ENCODE measurements around the gene RABGGTA. TPM values are rescaled to one million over a fixed set of nuclear protein-coding genes. Genes with fewer than 3 reads are reported as not detected.

Gene RABGGTA
- total and polyA plus RNA-seq, 2 experiments from 2014 or later, result 29.3 to 34.9 TPM

GRCh38 chr14:24282736-24283135 lies 11.3 kb upstream of the RABGGTA start:
- no peaks in the 10 kb centered on the region for H3K27me3 ChIP-seq (replicated peaks; ENCODE audit: insufficient read depth)
- TF ChIP-seq EZH2phosphoT487 (IDR thresholded peaks at IDR 0.05; ENCODE audit: insufficient read depth, low read depth) (no peak), EZH2 (IDR thresholded peaks at IDR 0.05; ENCODE audit: insufficient read depth, poor library complexity, severe bottlenecking) (no peak)
- H2AFZ ChIP-seq, result no peak overlapping the region
- H3K9ac ChIP-seq, result no peak overlapping the region
- H3K4me1 ChIP-seq (ENCODE audit: insufficient read depth), result peaks cover 16% of the 10 kb centered on the region; the same call in 1 of the 2 replicates
- no peaks in the 10 kb centered on the region for H3K79me2 ChIP-seq (ENCODE audit: insufficient read depth)
- in situ Hi-C loops (cut with MboI), result no loop called here
- 67 to 75% methylated on average over 3 of the region's 3 CpGs for WGBS, 2 experiments (ENCODE audit: low coverage in 1 of 2, low lambda C conversion rate in 2 of 2, missing lambda C conversion rate in 2 of 2)
- no peaks in the 10 kb centered on the region for H3K36me3 ChIP-seq (ENCODE audit: low read depth)
- H3K9me3 ChIP-seq (ENCODE audit: low read depth), result no peaks in the 10 kb centered on the region
- no peak overlapping the region for H3K4me3 ChIP-seq
- no peak for DNase-seq
- H3K4me2 ChIP-seq (ENCODE audit: unreplicated experiment), result no peak overlapping the region
- no peak overlapping the region for H3K27ac ChIP-seq
- H4K20me1 ChIP-seq (ENCODE audit: insufficient read depth), result no peaks in the 10 kb centered on the region
- H3K9me2 ChIP-seq (ENCODE audit: insufficient read depth), result no peaks in the 10 kb centered on the region
- H3F3A ChIP-seq (ENCODE audit: insufficient read depth), result no peaks in the 10 kb centered on the region

- DNase-seq, result no peak
- no peaks in the 10 kb centered on the region for H3K79me2 ChIP-seq (ENCODE audit: insufficient read depth)
- H3K9me2 ChIP-seq (ENCODE audit: insufficient read depth), result no peaks in the 10 kb centered on the region
- in situ Hi-C loops (cut with MboI), result no loop called here
- 75 to 81% methylated on average over 7 of the region's 7 CpGs for WGBS, 2 experiments (ENCODE audit: low coverage in 1 of 2, low lambda C conversion rate in 2 of 2, missing lambda C conversion rate in 2 of 2)
- TF ChIP-seq EZH2 (IDR thresholded peaks at IDR 0.05; ENCODE audit: insufficient read depth, poor library complexity, severe bottlenecking), result no peak
- TF ChIP-seq EZH2phosphoT487 (IDR thresholded peaks at IDR 0.05; ENCODE audit: insufficient read depth, low read depth), result no peak
- no peak overlapping the region for H3K27ac ChIP-seq
- no peak overlapping the region for H3K4me3 ChIP-seq
- no peak overlapping the region for H2AFZ ChIP-seq
- no peaks in the 10 kb centered on the region for H3K27me3 ChIP-seq (replicated peaks; ENCODE audit: insufficient read depth)
- H3F3A ChIP-seq (ENCODE audit: insufficient read depth), result no peaks in the 10 kb centered on the region
- no peak overlapping the region for H3K4me2 ChIP-seq (ENCODE audit: unreplicated experiment)
- H4K20me1 ChIP-seq (ENCODE audit: insufficient read depth), result no peaks in the 10 kb centered on the region
- H3K4me1 ChIP-seq (ENCODE audit: insufficient read depth), result peaks cover 16% of the 10 kb centered on the region; the same call in 1 of the 2 replicates
- no peaks in the 10 kb centered on the region for H3K9me3 ChIP-seq (ENCODE audit: low read depth)
- no peak overlapping the region for H3K9ac ChIP-seq
- H3K36me3 ChIP-seq (ENCODE audit: low read depth), result no peaks in the 10 kb centered on the region
Observed at GRCh38 chr14:24281636-24282035, 10.2 kb upstream of the RABGGTA start.

- no peak for TF ChIP-seq EZH2 (IDR thresholded peaks at IDR 0.05; ENCODE audit: insufficient read depth, poor library complexity, severe bottlenecking)
- no peak for TF ChIP-seq EZH2phosphoT487 (IDR thresholded peaks at IDR 0.05; ENCODE audit: insufficient read depth, low read depth)
- Histone ChIP-seq H3K4me3 (no peak overlapping the region), H3F3A (ENCODE audit: insufficient read depth) (no peaks in the 10 kb centered on the region), H3K27me3 (replicated peaks; ENCODE audit: insufficient read depth) (no peaks in the 10 kb centered on the region), H2AFZ (no peak overlapping the region), H3K9ac (no peak overlapping the region), H3K9me2 (ENCODE audit: insufficient read depth) (no peaks in the 10 kb centered on the region), H3K79me2 (ENCODE audit: insufficient read depth) (no peaks in the 10 kb centered on the region), H3K27ac (no peak overlapping the region), H4K20me1 (ENCODE audit: insufficient read depth) (no peaks in the 10 kb centered on the region), H3K4me2 (ENCODE audit: unreplicated experiment) (no peak overlapping the region), H3K36me3 (ENCODE audit: low read depth) (no peaks in the 10 kb centered on the region), H3K4me1 (ENCODE audit: insufficient read depth) (peaks cover 16% of the 10 kb centered on the region; the same call in 1 of the 2 replicates), H3K9me3 (ENCODE audit: low read depth) (no peaks in the 10 kb centered on the region)
- DNase-seq, result peak; percentile 56
- WGBS, 2 experiments (ENCODE audit: low coverage in 1 of 2, low lambda C conversion rate in 2 of 2, missing lambda C conversion rate in 2 of 2), result 44 to 52% methylated on average over 6 of the region's 6 CpGs
- in situ Hi-C loops (cut with MboI), result no loop called here
Observed at GRCh38 chr14:24280797-24281460, 9.5 kb upstream of the RABGGTA start.

- DNase-seq, result peak; percentile 51
- no peaks in the 10 kb centered on the region for H4K20me1 ChIP-seq (ENCODE audit: insufficient read depth)
- H2AFZ ChIP-seq, result 0 out of 2 replicates have a peak overlapping the region, but pooled peaks have one; percentile 9
- H3K9me2 ChIP-seq (ENCODE audit: insufficient read depth), result no peaks in the 10 kb centered on the region
- no peak overlapping the region for H3K4me3 ChIP-seq
- H3K9ac ChIP-seq, result no peak overlapping the region
- in situ Hi-C loops (cut with MboI), result no loop called here
- H3K36me3 ChIP-seq (ENCODE audit: low read depth), result no peaks in the 10 kb centered on the region
- TF ChIP-seq EZH2 (IDR thresholded peaks at IDR 0.05; ENCODE audit: insufficient read depth, poor library complexity, severe bottlenecking), result no peak
- no peak for TF ChIP-seq EZH2phosphoT487 (IDR thresholded peaks at IDR 0.05; ENCODE audit: insufficient read depth, low read depth)
- no peaks in the 10 kb centered on the region for H3K9me3 ChIP-seq (ENCODE audit: low read depth)
- no peaks in the 10 kb centered on the region for H3F3A ChIP-seq (ENCODE audit: insufficient read depth)
- H3K4me1 ChIP-seq (ENCODE audit: insufficient read depth), result peaks cover 16% of the 10 kb centered on the region; the same call in 1 of the 2 replicates
- no peaks in the 10 kb centered on the region for H3K79me2 ChIP-seq (ENCODE audit: insufficient read depth)
- H3K27ac ChIP-seq, result no peak overlapping the region
- H3K4me2 ChIP-seq (ENCODE audit: unreplicated experiment), result no peak overlapping the region
- 58 to 60% methylated on average over 11 of the region's 11 CpGs for WGBS, 2 experiments (ENCODE audit: low coverage in 1 of 2, low lambda C conversion rate in 2 of 2, missing lambda C conversion rate in 2 of 2)
- no peaks in the 10 kb centered on the region for H3K27me3 ChIP-seq (replicated peaks; ENCODE audit: insufficient read depth)
Observed at GRCh38 chr14:24279301-24280186, 8.1 kb upstream of the RABGGTA start.

Measured in GM23248 (cell line).